PC-3 (cell line): Measurements from ENCODE around the gene PSME4. TPM values are rescaled to one million over a fixed set of nuclear protein-coding genes. Genes with fewer than 3 reads are reported as not detected.

Experiments
- ATAC-seq: fragments of 200-7000 bp; cut with Tn5 transposase; 2 replicates; pipeline ENCODE4 v1.9.1; 2020; ENCODE audit warnings: mild to moderate bottlenecking, moderate library complexity
- BruUV-seq: library from RNA; stranded (reverse); fragments of 400-500 nt; replicated peaks from 2 replicates; lab custom pipeline; 2021; lab: Mats Ljungman, UMichigan
- CTCF ChIA-PET: fragments of 300-600 bp; sonication (Branson Sonifier 250); formaldehyde crosslinking; loops from one replicate; lab custom pipeline; 2022; ENCODE audit warnings: antibody characterized with exemption; lab: Charles Lee
- POLR2A ChIA-PET: fragments of 300-600 bp; sonication (Branson Sonifier 250); formaldehyde crosslinking; loops from one replicate; lab custom pipeline; 2022; ENCODE audit warnings: antibody characterized with exemption; ENCODE audit not compliant: unreplicated experiment; lab: Charles Lee
- DNase-seq: peaks from one replicate; pipeline ENCODE4 v3.0.0-alpha.2; 2015
- H2AFZ ChIP-seq: fragments of 300-600 bp; sonication (generic); 2 replicates; pipeline ENCODE4 v1.6.0; 2016; ENCODE audit warnings: antibody characterized with exemption, low read length
- H3F3A ChIP-seq: fragments of 300-600 bp; sonication (generic); one replicate; pipeline ENCODE4 v1.6.0; 2017; ENCODE audit warnings: antibody characterized with exemption, low read length, control low read depth, mild to moderate bottlenecking; ENCODE audit not compliant: unreplicated experiment
- H3K27ac ChIP-seq: fragments of 300-600 bp; sonication (generic); 2 replicates; pipeline ENCODE4 v1.5.1; 2016; ENCODE audit warnings: mild to moderate bottlenecking, low read length
- H3K27me3 ChIP-seq: fragments of 300-600 bp; sonication (generic); 2 replicates; pipeline ENCODE4 v1.6.1; 2016; ENCODE audit warnings: low read length, mixed read lengths
- H3K36me3 ChIP-seq: fragments of 300-600 bp; sonication (generic); 2 replicates; pipeline ENCODE4 v1.6.1; 2016; ENCODE audit warnings: low read depth, mixed run types, low read length, mixed read lengths
- H3K4me1 ChIP-seq: fragments of 300-600 bp; sonication (generic); 2 replicates; pipeline ENCODE4 v1.5.1; 2016; ENCODE audit warnings: low read length; ENCODE audit not compliant: insufficient read depth
- H3K4me2 ChIP-seq: fragments of 300-600 bp; sonication (generic); 2 replicates; pipeline ENCODE4 v1.6.0; 2016; ENCODE audit warnings: low read length
- H3K4me3 ChIP-seq: fragments of 300-600 bp; sonication (generic); 2 replicates; pipeline ENCODE4 v1.5.1; 2016; ENCODE audit warnings: mild to moderate bottlenecking, low read length, mixed read lengths
- H3K79me2 ChIP-seq: fragments of 300-600 bp; sonication (generic); 2 replicates; pipeline ENCODE4 v1.6.1; 2017; ENCODE audit warnings: low read length, mixed read lengths
- H3K9ac ChIP-seq: fragments of 300-600 bp; sonication (generic); 2 replicates; pipeline ENCODE4 v1.6.0; 2016; ENCODE audit warnings: mild to moderate bottlenecking, low read length
- H3K9me2 ChIP-seq: fragments of 300-600 bp; sonication (generic); replicated peaks from 2 replicates; pipeline ENCODE4 v1.6.1; 2016; ENCODE audit warnings: mixed run types, low read length, mixed read lengths
- H3K9me3 ChIP-seq: fragments of 300-600 bp; sonication (generic); 2 replicates; pipeline ENCODE4 v1.6.1; 2016; ENCODE audit warnings: low read length, mixed read lengths
- H4K20me1 ChIP-seq: fragments of 300-600 bp; sonication (generic); 2 replicates; pipeline ENCODE4 v1.6.1; 2016; ENCODE audit warnings: low read length, mixed read lengths
- CTCF ChIP-seq: fragments of 300-600 bp; sonication (generic); conservative IDR thresholded peaks from 2 replicates; pipeline ENCODE4 v1.5.1; 2017; ENCODE audit warnings: antibody characterized with exemption, low read depth, mild to moderate bottlenecking, low read length
- EZH2 ChIP-seq: fragments of 300-600 bp; sonication (generic); IDR thresholded peaks from one replicate; pipeline ENCODE4 v1.6.1; 2017; ENCODE audit warnings: antibody characterized with exemption, mild to moderate bottlenecking, low read length; ENCODE audit not compliant: unreplicated experiment
- EZH2phosphoT487 ChIP-seq: fragments of 300-600 bp; sonication (generic); IDR thresholded peaks from 2 replicates; pipeline ENCODE4 v1.6.1; 2018; ENCODE audit warnings: mild to moderate bottlenecking, antibody characterized with exemption, low read length, borderline replicate concordance
- intact Hi-C: fragments of 100-400 bp; cut with micrococcal nuclease; formaldehyde crosslinking; loops from 2 replicates; pipeline ENCODE4 v1.9.0; 2023
- total RNA-seq: library from RNA; depleted of rRNA; stranded (reverse); fragments of >200 nt; gene quantifications from 2 replicates; pipeline ENCODE4 v1.2.3, GENCODE V29; 2014

PSME4 gene
- total RNA-seq, 1 experiment from 2014 or later = 54.7 TPM

- intact Hi-C loops = no loop called here
- no peak overlapping the region for H3K27ac ChIP-seq
- H4K20me1 ChIP-seq = peaks cover 27% of the 10 kb centered on the region
- no peaks in the 10 kb centered on the region for H3K27me3 ChIP-seq
- peaks cover 60% of the 10 kb centered on the region for H3K79me2 ChIP-seq
- no peaks in the 10 kb centered on the region for H3K9me2 ChIP-seq
- no peaks in the 10 kb centered on the region for H3K9me3 ChIP-seq
- TF ChIP-seq CTCF (no peak), EZH2phosphoT487 (no peak), EZH2 (no peak)
- CTCF ChIA-PET = interaction anchor here (0.6 kb wide), 1 partner anchor 155 kb away, joined by 11 read pairs; no protein-coding TSS in a partner anchor
- no peaks in the 10 kb centered on the region for H3F3A ChIP-seq
- no peak overlapping the region for H3K4me2 ChIP-seq
- no TSS peak for BruUV-seq
- H3K4me1 ChIP-seq = peaks cover 6% of the 10 kb centered on the region; the same call in 1 of the 2 replicates
- ATAC-seq = peak; percentile 83
- POLR2A ChIA-PET = interaction anchor here (0.6 kb wide), 2 partner anchors 20 to 37 kb away, joined by 8 to 30 read pairs; no protein-coding TSS in a partner anchor
- H3K4me3 ChIP-seq = no peak overlapping the region
- no peak overlapping the region for H3K9ac ChIP-seq
- H3K36me3 ChIP-seq = peaks cover 23% of the 10 kb centered on the region; the same call in 1 of the 2 replicates
- peak; percentile 41 for DNase-seq
- no peak overlapping the region for H2AFZ ChIP-seq
Measured at GRCh38 chr2:53949457-53949856, 21.3 kb downstream of the PSME4 start.

- no peak for DNase-seq
- Histone ChIP-seq H4K20me1 (peaks cover 11% of the 10 kb centered on the region; the same call in 1 of the 2 replicates), H3K4me1 (peaks cover 6% of the 10 kb centered on the region; the same call in 1 of the 2 replicates), H3K79me2 (peaks cover 21% of the 10 kb centered on the region), H3K27ac (no peak overlapping the region), H3K9me3 (no peaks in the 10 kb centered on the region), H3K27me3 (no peaks in the 10 kb centered on the region), H3K4me2 (no peak overlapping the region), H3K36me3 (peaks cover 36% of the 10 kb centered on the region), H3K9ac (no peak overlapping the region), H3F3A (no peaks in the 10 kb centered on the region), H2AFZ (no peak overlapping the region), H3K4me3 (no peak overlapping the region), H3K9me2 (no peaks in the 10 kb centered on the region)
- ChIA-PET POLR2A (no interaction called here), CTCF (no interaction called here)
- intact Hi-C loops = no loop called here
- no TSS peak for BruUV-seq
- TF ChIP-seq EZH2 (no peak), CTCF (no peak), EZH2phosphoT487 (no peak)
- no peak for ATAC-seq
Measured at GRCh38 chr2:53945538-53945937, 25.3 kb downstream of the PSME4 start.

- BruUV-seq = no TSS peak
- peaks cover 42% of the 10 kb centered on the region for H3K36me3 ChIP-seq
- CTCF ChIA-PET = no interaction called here
Measured at GRCh38 chr2:53944542-53944941, 26.3 kb downstream of the PSME4 start.

More at GRCh38 chr2:53944542-53944941, 26.3 kb downstream of the PSME4 start:
- Histone ChIP-seq H3K27ac (no peak overlapping the region), H3K4me3 (no peak overlapping the region), H3K9ac (no peak overlapping the region), H4K20me1 (0 out of 2 replicates have a peak, but pooled peaks cover 10% of the 10 kb centered on the region), H3K9me3 (no peaks in the 10 kb centered on the region), H3K27me3 (no peaks in the 10 kb centered on the region), H3F3A (no peaks in the 10 kb centered on the region), H3K4me2 (no peak overlapping the region), H3K9me2 (no peaks in the 10 kb centered on the region), H2AFZ (no peak overlapping the region), H3K79me2 (peaks cover 13% of the 10 kb centered on the region), H3K4me1 (0 out of 2 replicates have a peak, but pooled peaks cover under 1% of the 10 kb centered on the region)
- ATAC-seq = no peak
- POLR2A ChIA-PET = no interaction called here
- intact Hi-C loops = no loop called here
- DNase-seq = no peak
- TF ChIP-seq EZH2 = no peak
- no peak for TF ChIP-seq CTCF
- no peak for TF ChIP-seq EZH2phosphoT487
